A673 (cell line): ENCODE results near the gene GIGYF2. TPM values are rescaled to one million over a fixed set of nuclear protein-coding genes. Genes with fewer than 3 reads are reported as not detected.

Source experiments
- BruUV-seq: library from RNA; stranded (reverse); fragments of 400-500 nt; replicated peaks from 2 replicates; lab custom pipeline; 2021; lab: Mats Ljungman, UMichigan
- CTCF ChIA-PET: fragments of 300-600 bp; sonication (Branson Sonifier 250); formaldehyde crosslinking; loops from one replicate; lab custom pipeline; 2022; ENCODE audit warnings: antibody characterized with exemption; lab: Charles Lee
- POLR2A ChIA-PET: fragments of 300-600 bp; sonication (Branson Sonifier 250); formaldehyde crosslinking; loops from one replicate; lab custom pipeline; 2022; ENCODE audit warnings: antibody characterized with exemption; ENCODE audit not compliant: low non-redundant PET; lab: Charles Lee
- DNase-seq: peaks from one replicate; pipeline ENCODE4 v3.0.0-alpha.2; 2015; ENCODE audit warnings: low spot score
- H3K27ac ChIP-seq: fragments of 200-600 bp; sonication (generic); 2 replicates; pipeline ENCODE4 v1.5.1; 2016; ENCODE audit warnings: mixed run types, low read depth, mild to moderate bottlenecking, mixed read lengths, antibody characterized with exemption, low read length; ENCODE audit not compliant: poor library complexity, severe bottlenecking
- H3K27me3 ChIP-seq: fragments of 200-600 bp; sonication (generic); replicated peaks from 2 replicates; pipeline ENCODE4 v1.6.1; 2017; ENCODE audit warnings: mixed run types, low read depth, mild to moderate bottlenecking, mixed read lengths, antibody characterized with exemption, low read length; ENCODE audit not compliant: insufficient read depth, poor library complexity
- H3K36me3 ChIP-seq: fragments of 200-600 bp; sonication (generic); 2 replicates; pipeline ENCODE4 v1.6.1; 2016; ENCODE audit warnings: mixed run types, mild to moderate bottlenecking, mixed read lengths, antibody characterized with exemption, low read length; ENCODE audit not compliant: insufficient read depth, poor library complexity, severe bottlenecking
- H3K4me1 ChIP-seq: fragments of 200-600 bp; sonication (generic); 2 replicates; pipeline ENCODE4 v1.6.1; 2017; ENCODE audit warnings: mixed run types, mild to moderate bottlenecking, mixed read lengths, antibody characterized with exemption, low read length; ENCODE audit not compliant: insufficient read depth, poor library complexity, severe bottlenecking
- H3K4me3 ChIP-seq: fragments of 200-600 bp; sonication (generic); 2 replicates; pipeline ENCODE4 v1.5.1; 2016; ENCODE audit warnings: low read depth, mixed run types, mild to moderate bottlenecking, mixed read lengths, low read length; ENCODE audit not compliant: poor library complexity, severe bottlenecking
- H3K9me3 ChIP-seq: fragments of 200-600 bp; sonication (generic); 2 replicates; pipeline ENCODE4 v1.6.1; 2016; ENCODE audit warnings: mixed run types, low read depth, mild to moderate bottlenecking, mixed read lengths, antibody characterized with exemption, low read length; ENCODE audit not compliant: poor library complexity, severe bottlenecking
- CTCF ChIP-seq: fragments of 300-800, 200-600 bp; sonication (generic); conservative IDR thresholded peaks from 2 replicates; pipeline ENCODE4 v1.5.1; 2017; ENCODE audit warnings: low read depth, mild to moderate bottlenecking, antibody characterized with exemption, low read length, moderate library complexity, mixed read lengths
- EZH2 ChIP-seq: fragments of 200-600 bp; sonication (generic); IDR thresholded peaks from 2 replicates; pipeline ENCODE4 v1.6.1; 2017; ENCODE audit warnings: borderline replicate concordance, low read depth, mild to moderate bottlenecking, mixed read lengths, antibody characterized with exemption, low read length; ENCODE audit not compliant: poor library complexity, severe bottlenecking
- intact Hi-C: fragments of 100-400 bp; cut with micrococcal nuclease; formaldehyde crosslinking; loops from one replicate; pipeline ENCODE4 v1.10.0; 2022; ENCODE audit not compliant: unreplicated experiment
- total RNA-seq: library from RNA; stranded (reverse); gene quantifications from 2 replicates; pipeline ENCODE4 v1.2.3, GENCODE V29; 2021

The GIGYF2 gene
- total RNA-seq, 1 experiment from 2014 or later = 62.8 TPM

- Histone ChIP-seq H3K27ac (no peak overlapping the region), H3K27me3 (no peaks in the 10 kb centered on the region), H3K4me3 (no peak overlapping the region), H3K4me1 (no peaks in the 10 kb centered on the region), H3K36me3 (peaks cover 29% of the 10 kb centered on the region), H3K9me3 (no peaks in the 10 kb centered on the region)
- TF ChIP-seq CTCF (no peak), EZH2 (no peak)
- ChIA-PET POLR2A (no interaction called here), CTCF (no interaction called here)
- no TSS peak for BruUV-seq
- intact Hi-C loops = no loop called here
- no peak for DNase-seq
Observed at GRCh38 chr2:232723027-232723426, 25.9 kb downstream of the GIGYF2 start.

DNA sequence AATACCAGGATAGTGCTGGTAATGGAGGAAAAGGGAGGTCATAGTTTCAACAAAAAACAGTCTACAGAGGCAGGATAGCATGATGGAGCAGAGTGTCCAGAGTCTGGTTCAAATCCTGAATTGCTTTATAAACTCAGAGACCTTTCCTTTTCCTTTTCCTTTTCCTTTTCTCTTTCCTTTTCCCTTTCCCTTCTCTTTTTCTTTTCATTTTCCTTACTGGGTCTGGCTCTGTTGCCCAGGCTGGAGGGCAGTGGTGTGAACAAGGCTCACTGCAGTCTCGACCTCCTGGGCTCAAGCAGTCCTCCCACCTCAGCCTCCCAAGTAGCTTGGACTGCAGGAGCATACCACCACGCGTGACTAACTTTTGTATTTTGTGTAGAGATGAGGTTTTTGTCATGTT is 31.7 kb downstream of the GIGYF2 start:
- DNase-seq = no peak
- CTCF ChIA-PET = no interaction called here
- TF ChIP-seq CTCF (no peak), EZH2 (no peak)
- POLR2A ChIA-PET = no interaction called here
- Histone ChIP-seq H3K9me3 (no peaks in the 10 kb centered on the region), H3K36me3 (peaks cover 17% of the 10 kb centered on the region), H3K4me3 (no peak overlapping the region), H3K4me1 (no peaks in the 10 kb centered on the region), H3K27ac (no peak overlapping the region), H3K27me3 (no peaks in the 10 kb centered on the region)
- BruUV-seq = no TSS peak
- intact Hi-C loops = no loop called here

DNA sequence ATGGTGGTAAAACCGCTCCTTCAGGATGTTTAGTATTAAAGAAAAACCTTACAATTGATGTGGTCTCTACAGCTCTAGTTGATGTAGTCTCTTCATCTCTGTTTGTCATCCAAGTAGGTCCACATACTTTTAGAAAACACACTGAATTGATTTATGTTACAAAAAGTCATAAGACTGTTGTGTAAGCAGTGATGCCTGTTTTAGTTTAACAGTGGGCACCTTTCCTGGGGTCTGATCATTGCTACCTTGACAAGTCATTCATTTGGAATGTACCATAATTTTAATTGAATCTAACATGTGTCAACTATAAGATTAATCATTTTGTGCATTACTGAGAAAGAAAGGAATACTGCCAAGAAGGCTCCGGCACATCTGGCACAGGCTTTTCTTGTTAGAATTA is 34.3 kb downstream of the GIGYF2 start:
- DNase-seq = no peak
- no peaks in the 10 kb centered on the region for H3K27me3 ChIP-seq
- no peak overlapping the region for H3K4me3 ChIP-seq
- POLR2A ChIA-PET = no interaction called here
- no TSS peak for BruUV-seq
- TF ChIP-seq EZH2 (no peak), CTCF (no peak)
- H3K27ac ChIP-seq = no peak overlapping the region
- intact Hi-C loops = no loop called here
- H3K36me3 ChIP-seq = peaks cover 17% of the 10 kb centered on the region
- CTCF ChIA-PET = no interaction called here
- no peaks in the 10 kb centered on the region for H3K4me1 ChIP-seq
- H3K9me3 ChIP-seq = no peaks in the 10 kb centered on the region
